Endothelial cell of umbilical vein (primary cell): Measurements from ENCODE around the gene ANKRD39. TPM values are rescaled to one million over a fixed set of nuclear protein-coding genes. Genes with fewer than 3 reads are reported as not detected.

ENCODE experiments used
- BruUV-seq: library from RNA; stranded (reverse); fragments of 400-500 nt; replicated peaks from 2 replicates; lab custom pipeline; 2021; lab: Mats Ljungman, UMichigan
- CTCF ChIA-PET: fragments of 300-600, 350-600 bp; sonication (Branson Sonifier 250); formaldehyde crosslinking; loops from one replicate; lab custom pipeline; 2021; ENCODE audit warnings: antibody characterized with exemption, inconsistent platforms; lab: Charles Lee
- POLR2A ChIA-PET: fragments of 300-600, 350-600 bp; sonication (Branson Sonifier 250); formaldehyde crosslinking; loops from one replicate; lab custom pipeline; 2021; ENCODE audit warnings: antibody characterized with exemption, inconsistent platforms; lab: Charles Lee
- DNase-seq: peaks from one replicate; pipeline ENCODE4 v3.0.0-alpha.2; 2011; ENCODE audit warnings: low read depth, low spot score
- FAIRE-seq: peaks from 2 replicates; lab custom pipeline; 2011; peaks lifted over from hg19 to GRCh38; lab: Jason Lieb, UNC
- H2AFZ ChIP-seq: 2 replicates; pipeline ENCODE4 v1.6.0; 2012; ENCODE audit warnings: low read depth, low read length, control low read depth, inconsistent platforms
- H3K27ac ChIP-seq: 2 replicates; pipeline ENCODE4 v1.5.1; 2011; ENCODE audit warnings: low read depth, mild to moderate bottlenecking, control low read depth, low read length, moderate library complexity; ENCODE audit not compliant: insufficient read depth
- H3K27me3 ChIP-seq, 2 experiments: 2 replicates each; pipeline versions ENCODE4 v1.6.0 to v1.6.1; 2011; ENCODE audit warnings: low read length in 2 of 2, mixed read lengths in 1 of 2; ENCODE audit not compliant: control insufficient read depth in 2 of 2, insufficient read depth in 2 of 2
- H3K36me3 ChIP-seq, 2 experiments: 2 replicates in 1 of 2; 3 replicates in 1 of 2; pipeline ENCODE4 v1.5.1; 2011; ENCODE audit warnings: low read length in 2 of 2, mild to moderate bottlenecking in 1 of 2, moderate library complexity in 1 of 2; ENCODE audit not compliant: control insufficient read depth in 2 of 2, insufficient read depth in 2 of 2; ENCODE audit errors: extremely low read depth in 1 of 2
- H3K4me1 ChIP-seq: 3 replicates; pipeline ENCODE4 v1.5.1; 2011; ENCODE audit warnings: mild to moderate bottlenecking, low read length; ENCODE audit not compliant: control insufficient read depth, insufficient read depth; ENCODE audit errors: extremely low read depth
- H3K4me2 ChIP-seq: 2 replicates; pipeline ENCODE4 v1.6.1; 2011; ENCODE audit warnings: low read length, control low read depth, mixed read lengths; ENCODE audit not compliant: insufficient read depth
- H3K4me3 ChIP-seq, 3 experiments: fragments of 200-600 bp in 1 of 3; sonication (generic), shearing (Covaris generic) in 1 of 3; replicated peaks in 1 of 3; 2 replicates each; pipeline ENCODE4 v1.5.1; 2011 to 2016; ENCODE audit warnings: control low read depth in 3 of 3, low read length in 3 of 3, mild to moderate bottlenecking in 2 of 3, inconsistent platforms in 1 of 3, low read depth in 1 of 3, moderate library complexity in 1 of 3; ENCODE audit not compliant: insufficient read depth in 1 of 3
- H3K79me2 ChIP-seq: 2 replicates; pipeline ENCODE4 v1.6.0; 2012; ENCODE audit warnings: low read length, inconsistent platforms; ENCODE audit not compliant: control insufficient read depth, insufficient read depth
- H3K9ac ChIP-seq: replicated peaks from 2 replicates; pipeline ENCODE3; 2011; ENCODE audit warnings: low read length, control low read depth; ENCODE audit not compliant: insufficient read depth; ENCODE audit errors: extremely low read depth
- H3K9me1 ChIP-seq: replicated peaks from 3 replicates; pipeline ENCODE4 v1.6.0; 2011; ENCODE audit warnings: mild to moderate bottlenecking, low read length; ENCODE audit not compliant: control insufficient read depth, insufficient read depth; ENCODE audit errors: extremely low read depth
- H3K9me3 ChIP-seq: replicated peaks from 2 replicates; pipeline ENCODE4 v1.5.1; 2012; ENCODE audit warnings: low read length, inconsistent platforms; ENCODE audit not compliant: control insufficient read depth, insufficient read depth
- H4K20me1 ChIP-seq: replicated peaks from 2 replicates; pipeline ENCODE3; 2011; ENCODE audit warnings: mild to moderate bottlenecking, low read length; ENCODE audit not compliant: control insufficient read depth, insufficient read depth; ENCODE audit errors: extremely low read depth
- EZH2 ChIP-seq: IDR thresholded peaks from 2 replicates; pipeline ENCODE4 v1.6.1; 2012; ENCODE audit warnings: borderline replicate concordance, low read depth, mild to moderate bottlenecking, moderate library complexity, low read length, inconsistent platforms; ENCODE audit not compliant: severe bottlenecking
- FOS ChIP-seq: IDR thresholded peaks from 2 replicates; pipeline ENCODE4 v1.6.1; 2011; ENCODE audit warnings: mild to moderate bottlenecking, low read length, moderate library complexity, borderline replicate concordance; ENCODE audit not compliant: insufficient read depth
- dilution Hi-C: fragments of 300-500 bp; cut with MboI; formaldehyde crosslinking; loops from one replicate; pipeline ENCODE4 v1.15.0; 2019; ENCODE audit warnings: low sequenced_read_pairs; ENCODE audit not compliant: extremely low pct_ligation_motif_present
- intact Hi-C: fragments of 100-400 bp; cut with micrococcal nuclease; formaldehyde crosslinking; loops from one replicate; pipeline ENCODE4 v1.10.0; 2022
- polyA plus RNA-seq, 4 experiments: library from polyadenylated mRNA; depleted of rRNA in 3 of 4; stranded (reverse) in 3 of 4; unstranded in 1 of 4; fragments of >200 nt; gene quantifications; 2 replicates each; pipeline versions ENCODE4 v1.2.1 to v1.2.3, GENCODE V29; 2011 to 2012; ENCODE audit warnings: missing spikeins in 1 of 4
- total RNA-seq: library from RNA; stranded (reverse); gene quantifications from 2 replicates; pipeline ENCODE4 v1.2.3, GENCODE V29; 2021
- TF ChIP-seq, protein P1 (sequence below), 2 donors: IDR thresholded peaks; 1 replicate in 1 of 2; 2 replicates in 1 of 2; pipeline ENCODE4 v1.5.1; 2011; ENCODE audit warnings: low read length in 2 of 2, mild to moderate bottlenecking in 2 of 2, moderate library complexity in 2 of 2, control low read depth in 1 of 2, inconsistent platforms in 1 of 2, low read depth in 1 of 2; ENCODE audit not compliant: insufficient read depth in 1 of 2; ENCODE audit errors: extremely low read depth in 1 of 2

ANKRD39 gene
- total and polyA plus RNA-seq, 2 donors (not counting 3 experiments of a cell fraction or from before 2014, with no cell fraction given), result 14.7 to 17.9 TPM

GRCh38 chr2:96893289-96894150 lies 35.7 kb upstream of the ANKRD39 start:
- POLR2A ChIA-PET, result no interaction called here
- Histone ChIP-seq H3K9me3 (no peaks in the 10 kb centered on the region), H3K36me3 (no peaks in the 10 kb centered on the region), H3K27me3 (no peaks in the 10 kb centered on the region), H3K27ac (no peak overlapping the region), H3K9me1 (no peaks in the 10 kb centered on the region), H3K4me3 (no peak overlapping the region), H3K9ac (no peak overlapping the region), H3K79me2 (no peaks in the 10 kb centered on the region), H3K4me1 (no peaks in the 10 kb centered on the region), H3K4me2 (no peak overlapping the region), H2AFZ (no peak overlapping the region), H4K20me1 (no peaks in the 10 kb centered on the region)
- TF ChIP-seq EZH2 (no peak), FOS (no peak)
- TF ChIP-seq, protein P1, sequence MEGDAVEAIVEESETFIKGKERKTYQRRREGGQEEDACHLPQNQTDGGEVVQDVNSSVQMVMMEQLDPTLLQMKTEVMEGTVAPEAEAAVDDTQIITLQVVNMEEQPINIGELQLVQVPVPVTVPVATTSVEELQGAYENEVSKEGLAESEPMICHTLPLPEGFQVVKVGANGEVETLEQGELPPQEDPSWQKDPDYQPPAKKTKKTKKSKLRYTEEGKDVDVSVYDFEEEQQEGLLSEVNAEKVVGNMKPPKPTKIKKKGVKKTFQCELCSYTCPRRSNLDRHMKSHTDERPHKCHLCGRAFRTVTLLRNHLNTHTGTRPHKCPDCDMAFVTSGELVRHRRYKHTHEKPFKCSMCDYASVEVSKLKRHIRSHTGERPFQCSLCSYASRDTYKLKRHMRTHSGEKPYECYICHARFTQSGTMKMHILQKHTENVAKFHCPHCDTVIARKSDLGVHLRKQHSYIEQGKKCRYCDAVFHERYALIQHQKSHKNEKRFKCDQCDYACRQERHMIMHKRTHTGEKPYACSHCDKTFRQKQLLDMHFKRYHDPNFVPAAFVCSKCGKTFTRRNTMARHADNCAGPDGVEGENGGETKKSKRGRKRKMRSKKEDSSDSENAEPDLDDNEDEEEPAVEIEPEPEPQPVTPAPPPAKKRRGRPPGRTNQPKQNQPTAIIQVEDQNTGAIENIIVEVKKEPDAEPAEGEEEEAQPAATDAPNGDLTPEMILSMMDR (IDR thresholded peaks at IDR 0.05; ENCODE audit: extremely low read depth in 1 of 2, insufficient read depth in 1 of 2, low read depth in 1 of 2, low read length in 2 of 2), result no peak
- FAIRE-seq, result no peak
- no TSS peak for BruUV-seq
- dilution Hi-C loops, result no loop called here
- CTCF ChIA-PET, result no interaction called here
- no peak for DNase-seq
- intact Hi-C loops, result no loop called here
